ENCODE measurements around the gene ERBIN. TPM values are rescaled to one million over a fixed set of nuclear protein-coding genes. Genes with fewer than 3 reads are reported as not detected.

Gene ERBIN
- total and polyA plus RNA-seq, 10 of the 15 experiments (the other 5 are each of a cell fraction or from before 2014, with no cell fraction given), result 9.5 to 91.1 (median 49.4) TPM

GRCh38 chr5:65981969-65982619, 55.7 kb downstream of the ERBIN start:
- SMC1A ChIA-PET (ENCODE audit: uncharacterized antibody, unreplicated experiment), result interaction anchor here (1.1 kb wide), 1 partner anchor 12 kb away, joined by 6 read pairs; no protein-coding TSS in a partner anchor
- no peak overlapping the region for H3K4me3 ChIP-seq
- H2AFZ ChIP-seq (ENCODE audit: control insufficient read depth, low read depth, low read length), result no peak overlapping the region
- intact Hi-C loops (cut with micrococcal nuclease; ENCODE audit: unreplicated experiment), result no loop called here
- H3K27me3 ChIP-seq (replicated peaks in 1 of 2; ENCODE audit: control insufficient read depth in 2 of 2, insufficient read depth in 2 of 2, low read length in 1 of 2), result no peaks in the 10 kb centered on the region
- H3K9me3 ChIP-seq (replicated peaks; ENCODE audit: control insufficient read depth, insufficient read depth, low read length), result no peaks in the 10 kb centered on the region
- WGBS (ENCODE audit: insufficient coverage, insufficient replicate concordance, low lambda C conversion rate, missing lambda C conversion rate), result 100% methylated on average over 3 of the region's 3 CpGs
- H3K9ac ChIP-seq (ENCODE audit: control insufficient read depth, insufficient read depth, low read length), result no peak overlapping the region
- POLR2A ChIA-PET, result no interaction called here
- in situ Hi-C loops (cut with MboI), result no loop called here
- H4K20me1 ChIP-seq (ENCODE audit: control insufficient read depth, insufficient read depth), result no peaks in the 10 kb centered on the region; the same call in 1 of the 2 replicates
- no peak overlapping the region; the same call in 1 of the 2 replicates for H3K27ac ChIP-seq (ENCODE audit: control insufficient read depth, insufficient read depth)
- peaks cover 3 to 4% of the 10 kb centered on the region in 2 experiments; a peak in 2 of 4 replicates for H3K36me3 ChIP-seq (ENCODE audit: control insufficient read depth in 2 of 2, insufficient read depth in 2 of 2, low read length in 1 of 2)
- TF ChIP-seq BCLAF1 (IDR thresholded peaks at IDR 0.05), result no peak
- TF ChIP-seq SIX5 (IDR thresholded peaks at IDR 0.05; ENCODE audit: low read depth, low read length, severe bottlenecking), result no peak
- TF ChIP-seq, protein P1, sequence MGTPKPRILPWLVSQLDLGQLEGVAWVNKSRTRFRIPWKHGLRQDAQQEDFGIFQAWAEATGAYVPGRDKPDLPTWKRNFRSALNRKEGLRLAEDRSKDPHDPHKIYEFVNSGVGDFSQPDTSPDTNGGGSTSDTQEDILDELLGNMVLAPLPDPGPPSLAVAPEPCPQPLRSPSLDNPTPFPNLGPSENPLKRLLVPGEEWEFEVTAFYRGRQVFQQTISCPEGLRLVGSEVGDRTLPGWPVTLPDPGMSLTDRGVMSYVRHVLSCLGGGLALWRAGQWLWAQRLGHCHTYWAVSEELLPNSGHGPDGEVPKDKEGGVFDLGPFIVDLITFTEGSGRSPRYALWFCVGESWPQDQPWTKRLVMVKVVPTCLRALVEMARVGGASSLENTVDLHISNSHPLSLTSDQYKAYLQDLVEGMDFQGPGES (IDR thresholded peaks at IDR 0.05), result no peak
- no peak overlapping the region for H3K4me2 ChIP-seq (ENCODE audit: control insufficient read depth, insufficient read depth)
- ATAC-seq (no peak), DNase-seq (ENCODE audit: low read depth, low spot score) (no peak), FAIRE-seq (no peak)
- RAD21 ChIA-PET (ENCODE audit: unreplicated experiment), result no interaction called here
- no TSS peak for BruUV-seq (replicated peaks)
- no peaks in the 10 kb centered on the region for H3K4me1 ChIP-seq (ENCODE audit: control insufficient read depth, insufficient read depth, low read length)
- H3K79me2 ChIP-seq (ENCODE audit: control insufficient read depth, insufficient read depth, low read length), result peaks cover 68% of the 10 kb centered on the region
- CTCF ChIA-PET, result interaction anchor here (1.5 kb wide), 1 partner anchor 12 kb away, joined by 3 read pairs; no protein-coding TSS in a partner anchor

All from GM12878 (cell line).